Measurements from ENCODE around the gene PDK1. TPM values are rescaled to one million over a fixed set of nuclear protein-coding genes. Genes with fewer than 3 reads are reported as not detected.

The PDK1 gene
- total RNA-seq, 1 experiment from 2014 or later: 74.7 TPM

DNA sequence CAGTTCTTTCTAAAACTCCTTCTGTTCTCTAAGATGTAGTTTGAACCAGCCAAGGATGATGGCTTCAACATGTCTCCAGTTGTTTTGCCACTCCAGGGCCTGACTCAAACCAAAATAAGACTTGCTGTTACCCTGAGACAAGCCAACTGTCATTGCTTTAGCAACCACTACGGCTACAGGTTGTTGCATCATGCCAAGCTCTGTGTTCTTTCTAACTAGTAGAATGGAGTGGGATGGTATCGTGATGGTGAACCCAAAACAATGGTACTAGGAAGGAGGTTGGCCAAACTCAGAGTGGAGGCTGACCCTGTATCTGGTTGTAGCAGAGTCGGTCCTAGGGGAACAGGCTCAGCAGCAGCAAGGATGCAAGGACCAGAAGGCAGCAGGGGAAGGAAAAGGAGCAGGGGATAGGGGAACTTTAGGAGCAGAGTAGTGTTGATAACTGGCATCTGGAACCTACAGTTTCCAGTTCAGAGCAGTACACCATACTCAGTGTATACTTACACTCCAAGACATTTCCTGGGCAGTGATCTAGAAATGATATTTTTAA, 51.6 kb downstream of the PDK1 start:
- Histone ChIP-seq H3K14ac (ENCODE audit: insufficient read depth, low read length) (no peak overlapping the region), H3K4ac (ENCODE audit: low read depth, low read length) (no peak overlapping the region), H3K23me2 (ENCODE audit: insufficient read length, low read depth, low read length, poor library complexity, severe bottlenecking) (no peaks in the 10 kb centered on the region), H3K9ac (ENCODE audit: extremely low read depth, insufficient read length, low read length) (no peak overlapping the region), H3K56ac (ENCODE audit: insufficient read length, low read depth, low read length) (no peak overlapping the region), H3K27me3 (ENCODE audit: insufficient read depth, low read length) (no peaks in the 10 kb centered on the region), H4K5ac (ENCODE audit: insufficient read length, low read depth, low read length) (no peak overlapping the region), H4K91ac (ENCODE audit: insufficient read length, low read depth, low read length) (no peak overlapping the region), H2AFZ (ENCODE audit: low read length) (no peak overlapping the region), H4K8ac (replicated peaks; ENCODE audit: insufficient read length, low read depth, low read length) (no peak overlapping the region), H2BK15ac (ENCODE audit: low read depth, low read length) (no peak overlapping the region), H2AK5ac (ENCODE audit: insufficient read length, low read length) (no peak overlapping the region), H3K18ac (ENCODE audit: insufficient read length, low read depth, low read length) (no peak overlapping the region), H4K20me1 (ENCODE audit: control insufficient read depth, insufficient read depth, insufficient read length) (no peaks in the 10 kb centered on the region), H2BK5ac (ENCODE audit: insufficient read length, low read length) (no peak overlapping the region), H3K9me3 (ENCODE audit: control insufficient read depth, low read depth, low read length) (no peaks in the 10 kb centered on the region), H3K79me2 (ENCODE audit: insufficient read depth, low read length) (no peaks in the 10 kb centered on the region), H3T11ph (ENCODE audit: low read length) (no peak overlapping the region), H3K27ac (ENCODE audit: insufficient read length, low read depth, low read length) (no peak overlapping the region), H2BK12ac (ENCODE audit: insufficient read length, low read depth, low read length) (no peak overlapping the region), H3K4me2 (ENCODE audit: insufficient read depth, insufficient read length, low read length) (no peak overlapping the region), H2BK120ac (ENCODE audit: low read depth, low read length, poor library complexity, severe bottlenecking) (no peak overlapping the region), H3K79me1 (ENCODE audit: insufficient read depth, low read depth, low read length, poor library complexity, severe bottlenecking) (no peaks in the 10 kb centered on the region), H3K23ac (ENCODE audit: insufficient read length, low read depth, low read length) (no peak overlapping the region), H2BK20ac (ENCODE audit: low read depth, low read length, poor library complexity, severe bottlenecking) (no peak overlapping the region), H3K4me1 (ENCODE audit: insufficient read depth, low read length) (no peaks in the 10 kb centered on the region)
- TF ChIP-seq, protein P1, sequence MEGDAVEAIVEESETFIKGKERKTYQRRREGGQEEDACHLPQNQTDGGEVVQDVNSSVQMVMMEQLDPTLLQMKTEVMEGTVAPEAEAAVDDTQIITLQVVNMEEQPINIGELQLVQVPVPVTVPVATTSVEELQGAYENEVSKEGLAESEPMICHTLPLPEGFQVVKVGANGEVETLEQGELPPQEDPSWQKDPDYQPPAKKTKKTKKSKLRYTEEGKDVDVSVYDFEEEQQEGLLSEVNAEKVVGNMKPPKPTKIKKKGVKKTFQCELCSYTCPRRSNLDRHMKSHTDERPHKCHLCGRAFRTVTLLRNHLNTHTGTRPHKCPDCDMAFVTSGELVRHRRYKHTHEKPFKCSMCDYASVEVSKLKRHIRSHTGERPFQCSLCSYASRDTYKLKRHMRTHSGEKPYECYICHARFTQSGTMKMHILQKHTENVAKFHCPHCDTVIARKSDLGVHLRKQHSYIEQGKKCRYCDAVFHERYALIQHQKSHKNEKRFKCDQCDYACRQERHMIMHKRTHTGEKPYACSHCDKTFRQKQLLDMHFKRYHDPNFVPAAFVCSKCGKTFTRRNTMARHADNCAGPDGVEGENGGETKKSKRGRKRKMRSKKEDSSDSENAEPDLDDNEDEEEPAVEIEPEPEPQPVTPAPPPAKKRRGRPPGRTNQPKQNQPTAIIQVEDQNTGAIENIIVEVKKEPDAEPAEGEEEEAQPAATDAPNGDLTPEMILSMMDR (conservative IDR thresholded peaks at IDR 0.05): no peak
- Mint-ChIP-seq H3K27me3 (ENCODE audit: low read depth) (no peaks in the 10 kb centered on the region), H3K27ac (no peak overlapping the region), H3K4me1 (no peaks in the 10 kb centered on the region), H3K4me3 (no peak overlapping the region), H3K36me3 (ENCODE audit: insufficient read depth in 1 of 3, low read depth in 3 of 3) (peaks cover 8 to 58% (median 14%) of the 10 kb centered on the region in 3 experiments; a peak in 5 of 7 replicates), H3K9me3 (no peaks in the 10 kb centered on the region)
- WGBS (ENCODE audit: extremely low coverage, insufficient read length, low lambda C conversion rate): no CpG with 5 or more reads among the region's 3 CpGs
- no peak for DNase-seq
